ENCODE measurements around the gene ZNHIT1. TPM values are rescaled to one million over a fixed set of nuclear protein-coding genes. Genes with fewer than 3 reads are reported as not detected.

ZNHIT1 gene
- total RNA-seq = 10 to 100 TPM; 44.2 TPM

DNA sequence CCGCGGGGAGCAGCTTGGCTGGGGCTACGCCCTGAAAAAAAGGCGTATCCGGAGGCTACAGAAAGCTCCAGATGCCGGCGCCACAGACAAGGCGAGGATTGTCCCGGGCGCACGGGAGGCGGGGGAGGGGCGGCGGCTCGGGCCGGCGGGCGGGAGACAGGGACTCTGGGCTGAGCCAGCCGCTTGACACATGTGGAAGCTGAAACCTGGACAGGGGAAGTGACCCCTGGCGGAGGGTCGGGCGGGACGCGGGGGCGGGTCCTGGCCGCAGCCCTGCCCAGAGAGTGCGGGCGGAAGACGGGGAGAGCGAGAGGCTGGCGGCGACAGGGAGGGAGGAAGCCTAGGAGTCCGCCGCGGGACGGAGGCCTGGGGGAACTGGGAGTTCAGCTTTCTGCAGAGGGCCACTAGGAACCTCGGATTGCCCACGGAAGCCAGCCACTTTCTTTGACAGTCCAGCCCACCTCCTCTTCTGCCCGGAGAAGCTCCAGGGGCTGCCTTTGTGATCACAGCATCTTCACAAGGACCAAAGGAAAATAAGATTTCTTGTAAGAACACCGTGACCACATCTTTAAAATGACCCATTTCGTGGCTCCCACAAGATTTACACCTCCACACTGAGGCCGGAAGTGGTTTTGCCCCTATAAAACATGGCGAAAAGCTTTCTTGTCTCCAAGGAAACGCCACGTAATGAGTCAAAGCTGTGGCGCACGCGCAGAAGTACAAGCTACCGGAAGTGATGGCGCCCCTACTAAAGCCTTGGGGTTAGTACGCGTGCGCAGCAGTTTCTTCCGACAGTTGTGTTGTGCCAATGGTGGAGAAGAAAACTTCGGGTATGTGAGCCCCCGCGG, at the start of gene ZNHIT1, which contains the start of gene PLOD3:
Gene ZNHIT1, plus strand, starts transcription at position 778 of the 848 bp plus-strand sequence. Its CDS starts 31 bp downstream, at position 809.
Gene PLOD3, minus strand, starts transcription at position 194 of the 848 bp plus-strand sequence. CDS start 307 bp downstream, outside the sequence.
- Mint-ChIP-seq H3K27ac (peak within 1 kb of the TSS; percentile 85), H3K9me3 (ENCODE audit: low read depth) (no peaks in the 10 kb centered on the region), H3K27me3 (no peaks in the 10 kb centered on the region), H3K4me1 (peaks cover 31% of the 10 kb centered on the region), H3K36me3 (ENCODE audit: low read depth) (peaks cover 18% of the 10 kb centered on the region), H3K4me3 (peak within 1 kb of the TSS; percentile 99)
- ChIA-PET CTCF (interaction anchor here (0.6 to 4.3 kb wide), 15 partner anchors 9 to 512 kb away, joined by 3 to 38 read pairs (median 6); partner anchors contain the start of genes FIS1 and POP7), POLR2A (interaction anchor here (0.5 to 1.6 kb wide), 7 partner anchors 9 to 1920 kb away, joined by 3 to 9 read pairs (median 3); partner anchors contain the start of genes POP7 and SRRT)
- ATAC-seq = peak; percentile 88
- intact Hi-C loops (cut with DNase I, micrococcal nuclease) = loop anchor here (1.0 to 10.0 kb wide), 12 partner anchors 27 to 510 kb away; partner anchors contain the start of genes AP1S1 (in 1 of the 2), IFT22 (in 1 of the 2), POP7 (in 1 of the 2) and SRRT (in 1 of the 2)
- DNase-seq = peak; percentile 97

DNA sequence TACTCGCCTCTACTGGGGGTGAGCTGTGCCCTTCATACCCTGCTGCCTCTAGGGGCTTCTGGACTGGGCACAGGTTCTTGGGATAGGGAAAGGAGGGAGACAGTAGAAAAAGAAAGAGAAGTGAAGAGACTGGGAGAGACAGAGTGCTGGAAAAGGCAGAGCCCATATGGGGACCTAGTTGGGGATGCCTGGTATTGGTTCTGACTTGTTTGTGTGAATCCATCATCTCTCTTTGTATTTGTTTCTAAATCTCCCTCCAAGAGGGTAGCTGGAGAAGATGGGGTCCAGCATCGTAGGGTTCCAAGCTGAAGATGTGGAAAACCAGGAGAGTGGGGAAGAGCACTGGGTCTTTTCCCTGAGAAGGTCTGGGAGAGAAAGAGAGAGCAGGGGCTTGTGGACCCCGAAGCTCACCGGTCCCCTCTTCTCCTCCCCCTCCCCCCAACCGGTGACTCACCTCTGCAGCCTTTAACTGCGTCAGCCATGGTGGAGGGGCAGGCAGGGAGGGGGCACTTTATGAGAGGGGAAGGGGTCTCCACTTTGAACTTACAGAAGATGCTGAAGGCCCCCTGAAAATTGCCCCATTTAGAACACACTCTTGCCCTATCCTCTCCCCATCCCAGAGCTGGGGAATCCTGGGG, 49.4 kb upstream of the ZNHIT1 start:
- Mint-ChIP-seq H3K36me3 (ENCODE audit: low read depth) (no peaks in the 10 kb centered on the region), H3K4me1 (peaks cover 77% of the 10 kb centered on the region), H3K9me3 (ENCODE audit: low read depth) (no peaks in the 10 kb centered on the region), H3K27me3 (peaks cover 71% of the 10 kb centered on the region), H3K4me3 (no peak overlapping the region), H3K27ac (no peak overlapping the region)
- ChIA-PET CTCF (interaction anchor here (0.6 to 1.4 kb wide), 5 partner anchors 9 to 273 kb away, joined by 3 to 9 read pairs (median 3); no protein-coding TSS in a partner anchor), POLR2A (no interaction called here)
- intact Hi-C loops (cut with DNase I, micrococcal nuclease) = loop anchor here (1.0 to 10.0 kb wide), 4 partner anchors 14 to 646 kb away; partner anchors contain the start of genes AP1S1 (in 2 of the 2), CUX1 (in 1 of the 2) and UFSP1 (in 1 of the 2)
- ATAC-seq (no peak), DNase-seq (peak; percentile 60)

DNA sequence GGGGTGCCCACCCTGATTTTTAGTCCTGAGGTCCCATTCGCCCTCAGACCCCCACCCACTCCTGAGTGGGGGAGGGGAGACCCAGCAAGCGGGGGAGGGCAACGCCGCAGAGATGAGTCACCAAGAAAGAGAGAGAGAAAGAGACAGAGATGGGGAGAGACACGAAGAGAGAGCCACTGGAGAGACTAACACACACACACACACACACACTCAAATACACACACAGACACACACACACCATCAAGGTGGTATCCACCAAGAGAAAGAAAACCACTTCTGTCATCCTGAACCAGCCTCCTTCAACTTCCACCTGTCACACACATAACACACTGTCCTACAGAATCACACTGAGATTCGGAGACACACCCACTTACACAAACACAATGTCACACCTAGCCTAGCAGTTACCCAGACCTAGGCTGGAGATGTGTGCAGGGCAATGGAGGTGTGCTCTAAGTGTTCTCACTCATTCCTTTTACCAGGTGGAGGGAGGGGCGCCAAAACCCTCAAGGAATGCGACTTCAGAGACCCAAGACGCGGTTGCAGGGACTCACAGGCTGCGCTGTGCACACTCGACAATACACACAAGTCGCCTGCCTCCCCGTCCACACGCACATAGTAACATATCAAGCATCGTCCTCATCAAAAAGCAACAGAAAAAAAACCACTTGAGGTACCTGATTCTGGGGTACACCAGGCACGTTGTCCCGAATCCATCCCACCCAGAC, 48.7 kb upstream of the ZNHIT1 start:
- ChIA-PET CTCF (interaction anchor here (0.6 to 3.4 kb wide), 8 partner anchors 8 to 1877 kb away, joined by 3 to 19 read pairs (median 4); no protein-coding TSS in a partner anchor), POLR2A (no interaction called here)
- intact Hi-C loops (cut with DNase I, micrococcal nuclease) = loop anchor here (1.0 to 10.0 kb wide), 4 partner anchors 14 to 646 kb away; partner anchors contain the start of genes AP1S1 (in 2 of the 2), CUX1 (in 1 of the 2) and UFSP1 (in 1 of the 2)
- peak; percentile 35 for DNase-seq
- H3K27ac Mint-ChIP-seq = no peak overlapping the region
- peak overlapping the region; percentile 39 for H3K4me3 Mint-ChIP-seq
- peaks cover 76% of the 10 kb centered on the region for H3K27me3 Mint-ChIP-seq
- H3K4me1 Mint-ChIP-seq = peaks cover 82% of the 10 kb centered on the region
- H3K36me3 Mint-ChIP-seq (ENCODE audit: low read depth) = no peaks in the 10 kb centered on the region
- no peak for ATAC-seq
- no peaks in the 10 kb centered on the region for H3K9me3 Mint-ChIP-seq (ENCODE audit: low read depth)

DNA sequence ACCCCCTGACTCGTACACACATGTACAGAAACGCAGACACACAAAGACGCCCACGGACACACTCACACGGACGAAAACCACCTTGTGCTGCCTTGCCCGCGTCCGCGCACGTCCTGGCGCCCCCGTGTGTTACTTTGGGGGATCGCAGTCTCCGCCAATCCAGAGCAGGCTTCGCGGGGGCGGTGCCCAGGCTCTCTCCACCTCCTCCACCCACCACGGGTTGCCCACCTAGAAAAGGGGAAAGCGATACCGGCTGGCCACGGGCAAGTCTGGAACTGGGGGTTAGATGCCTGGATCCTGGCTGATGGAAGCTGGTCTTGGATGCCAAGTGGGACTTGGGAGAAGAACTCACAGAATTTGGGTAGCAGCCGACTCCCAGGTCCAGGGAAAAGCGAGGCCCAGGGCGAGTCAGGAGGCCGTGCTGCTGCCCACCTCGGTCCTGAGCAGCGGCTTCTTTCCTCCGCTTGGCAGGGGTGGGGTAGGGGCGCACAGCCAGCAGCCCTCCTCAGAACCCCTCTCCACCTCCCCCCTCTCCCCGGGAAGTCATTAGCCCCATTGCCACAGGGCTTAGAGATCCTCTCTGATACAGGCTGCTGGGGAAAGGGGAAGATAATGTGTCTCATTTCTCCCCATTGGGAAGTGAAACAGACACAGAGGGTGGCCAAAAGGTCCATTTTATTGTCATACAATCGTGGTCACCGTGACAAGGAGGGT, 48.0 kb upstream of the ZNHIT1 start:
- Mint-ChIP-seq H3K4me3 (peak overlapping the region; percentile 39), H3K36me3 (ENCODE audit: low read depth) (no peaks in the 10 kb centered on the region), H3K4me1 (peaks cover 82% of the 10 kb centered on the region), H3K27me3 (peaks cover 78% of the 10 kb centered on the region), H3K9me3 (ENCODE audit: low read depth) (no peaks in the 10 kb centered on the region), H3K27ac (no peak overlapping the region)
- ChIA-PET POLR2A (no interaction called here), CTCF (interaction anchor here (0.6 to 3.4 kb wide), 15 partner anchors 9 to 1876 kb away, joined by 3 to 19 read pairs (median 4); partner anchors contain the start of genes PLOD3 and ZNHIT1)
- peak; percentile 90 for DNase-seq
- peak; percentile 29 for ATAC-seq
- intact Hi-C loops (cut with DNase I, micrococcal nuclease) = loop anchor here (1.0 to 10.0 kb wide), 4 partner anchors 15 to 645 kb away; partner anchors contain the start of genes AP1S1 (in 2 of the 2), CUX1 (in 1 of the 2) and UFSP1 (in 1 of the 2)

DNA sequence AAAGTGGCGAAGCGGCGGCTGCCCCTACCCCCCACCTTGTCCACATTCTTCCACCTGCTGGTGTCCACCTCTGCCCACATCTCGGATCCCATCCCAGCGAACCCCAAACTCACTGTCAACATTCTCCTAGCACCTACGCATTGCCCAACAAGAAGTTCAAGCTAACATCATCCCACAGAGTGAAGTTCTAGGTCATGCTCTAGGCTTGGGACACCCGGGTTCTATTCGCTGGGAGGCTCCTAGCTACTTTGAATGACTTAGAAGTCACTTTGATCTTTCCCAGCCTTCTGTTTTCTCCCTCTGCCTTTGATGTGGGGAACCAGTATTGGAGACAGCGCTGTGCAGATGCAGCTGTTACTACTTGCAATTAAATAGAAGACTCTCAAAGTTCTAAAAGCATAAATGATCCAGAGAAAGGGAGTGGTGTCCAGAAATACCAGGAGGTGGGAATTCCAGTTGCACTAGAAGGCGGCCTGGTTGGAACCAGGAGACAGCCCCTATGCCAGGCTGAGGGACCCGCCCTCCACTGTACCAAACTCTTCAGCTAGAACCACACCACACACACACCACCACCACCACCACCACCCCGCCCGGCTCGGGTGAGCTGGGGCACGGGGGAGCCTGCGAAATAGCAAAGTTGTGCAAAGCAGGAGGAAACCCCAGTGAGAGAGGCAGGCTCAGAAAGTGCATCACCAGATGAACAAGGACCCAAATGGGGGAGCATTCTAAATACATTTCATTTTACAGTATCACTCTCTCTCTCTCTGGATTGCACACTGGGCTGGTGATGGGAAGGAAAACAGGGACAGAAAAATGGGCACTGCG, 47.1 kb upstream of the ZNHIT1 start:
- no peak overlapping the region for H3K4me3 Mint-ChIP-seq
- DNase-seq = peak; percentile 32

DNA sequence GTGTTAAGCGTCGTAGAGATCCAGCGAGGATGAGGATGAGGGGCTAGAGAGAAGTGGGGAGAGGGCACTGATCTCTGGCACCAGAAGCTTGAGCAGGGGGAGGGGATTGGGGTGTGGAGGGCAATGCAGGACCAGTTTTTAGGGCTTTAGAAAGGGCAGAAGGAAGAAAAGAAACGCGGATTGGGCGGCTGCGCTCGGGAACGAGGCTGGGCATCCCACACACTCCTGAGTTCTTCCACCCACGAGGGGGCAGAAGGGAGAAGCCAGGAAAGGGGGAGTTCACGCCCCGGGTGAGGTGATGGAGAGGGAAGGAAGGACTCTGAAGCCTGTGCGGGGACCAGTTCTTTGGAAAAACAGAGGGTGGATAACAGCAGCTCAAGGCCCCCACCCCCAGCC, 46.5 kb upstream of the ZNHIT1 start:
- H3K4me3 Mint-ChIP-seq = no peak overlapping the region
- POLR2A ChIA-PET = interaction anchor here (0.5 kb wide), 1 partner anchor 63 kb away, joined by 4 read pairs; no protein-coding TSS in a partner anchor

More for the DNA sequence above, 47.1 kb upstream of the ZNHIT1 start:
- H3K27ac Mint-ChIP-seq = no peak overlapping the region
- CTCF ChIA-PET = interaction anchor here (0.6 to 3.4 kb wide), 18 partner anchors 10 to 130 kb away, joined by 3 to 19 read pairs (median 4); partner anchors contain the start of genes PLOD3 and ZNHIT1
- peaks cover 73% of the 10 kb centered on the region for H3K4me1 Mint-ChIP-seq
- H3K36me3 Mint-ChIP-seq (ENCODE audit: low read depth) = no peaks in the 10 kb centered on the region
- no peaks in the 10 kb centered on the region for H3K9me3 Mint-ChIP-seq (ENCODE audit: low read depth)
- peaks cover 81% of the 10 kb centered on the region for H3K27me3 Mint-ChIP-seq
- intact Hi-C loops (cut with DNase I, micrococcal nuclease) = no loop called here
- ATAC-seq = no peak
- POLR2A ChIA-PET = interaction anchor here (0.5 kb wide), 1 partner anchor 63 kb away, joined by 4 read pairs; no protein-coding TSS in a partner anchor

DNA sequence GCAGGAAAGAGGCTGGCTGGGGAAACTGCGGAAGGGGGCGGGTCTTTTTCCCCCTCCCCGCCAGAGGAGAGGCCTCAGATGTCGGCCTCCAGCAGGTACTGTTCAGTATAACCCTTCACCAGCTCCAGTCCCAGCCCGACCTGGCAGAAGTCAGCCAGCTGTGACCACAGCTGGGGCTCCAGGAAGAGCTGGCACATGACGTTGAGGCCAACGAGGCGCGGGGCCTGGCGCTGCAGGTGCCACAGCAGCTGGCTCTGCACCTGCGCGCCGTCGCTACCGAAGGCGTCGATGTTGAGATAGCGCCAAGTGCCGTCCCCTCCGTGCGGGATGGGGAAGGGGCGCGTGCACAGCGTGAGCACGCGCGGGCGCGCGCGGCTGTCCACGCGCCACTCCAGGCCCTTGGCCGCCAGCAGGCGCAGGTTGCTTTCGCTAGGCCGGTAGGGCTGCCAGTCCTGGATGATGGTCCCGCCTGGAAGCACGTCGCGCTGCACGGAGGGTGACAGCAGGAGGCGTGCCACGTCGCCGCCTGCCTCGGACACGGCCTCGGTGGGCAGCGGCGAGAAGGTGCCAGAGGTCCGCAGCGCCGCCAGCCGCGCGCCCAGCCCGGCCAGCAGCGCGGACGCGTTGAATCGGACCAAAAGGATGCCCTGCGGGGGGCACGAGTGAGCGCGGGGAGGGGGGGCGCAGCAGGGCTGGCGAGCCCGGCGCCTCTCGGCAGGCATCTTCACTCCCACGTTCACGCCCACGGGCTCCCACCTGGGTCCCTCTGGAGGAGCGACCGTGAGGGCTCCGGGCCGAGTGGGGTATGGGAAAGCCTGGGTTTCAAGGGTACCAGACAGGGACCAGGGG, 45.7 kb upstream of the ZNHIT1 start:
- peak; percentile 49 for DNase-seq
- ATAC-seq = no peak
- Mint-ChIP-seq H3K27me3 (peaks cover 80% of the 10 kb centered on the region), H3K4me3 (no peak overlapping the region), H3K27ac (no peak overlapping the region), H3K9me3 (ENCODE audit: low read depth) (no peaks in the 10 kb centered on the region), H3K36me3 (ENCODE audit: low read depth) (no peaks in the 10 kb centered on the region), H3K4me1 (peaks cover 61% of the 10 kb centered on the region)
- ChIA-PET CTCF (interaction anchor here (0.6 to 3.6 kb wide), 9 partner anchors 13 to 225 kb away, joined by 3 to 22 read pairs (median 5); partner anchors contain the start of gene ZNHIT1), POLR2A (no interaction called here)
- intact Hi-C loops (cut with DNase I, micrococcal nuclease) = no loop called here

More for the DNA sequence above, 46.5 kb upstream of the ZNHIT1 start:
- ATAC-seq (no peak), DNase-seq (no peak)
- Mint-ChIP-seq H3K27me3 (peaks cover 79% of the 10 kb centered on the region), H3K36me3 (ENCODE audit: low read depth) (no peaks in the 10 kb centered on the region), H3K4me1 (peaks cover 67% of the 10 kb centered on the region), H3K27ac (no peak overlapping the region), H3K9me3 (ENCODE audit: low read depth) (no peaks in the 10 kb centered on the region)
- CTCF ChIA-PET = interaction anchor here (0.8 to 3.4 kb wide), 11 partner anchors 12 to 113 kb away, joined by 3 to 19 read pairs (median 4); partner anchors contain the start of gene ZNHIT1
- intact Hi-C loops (cut with DNase I, micrococcal nuclease) = no loop called here

DNA sequence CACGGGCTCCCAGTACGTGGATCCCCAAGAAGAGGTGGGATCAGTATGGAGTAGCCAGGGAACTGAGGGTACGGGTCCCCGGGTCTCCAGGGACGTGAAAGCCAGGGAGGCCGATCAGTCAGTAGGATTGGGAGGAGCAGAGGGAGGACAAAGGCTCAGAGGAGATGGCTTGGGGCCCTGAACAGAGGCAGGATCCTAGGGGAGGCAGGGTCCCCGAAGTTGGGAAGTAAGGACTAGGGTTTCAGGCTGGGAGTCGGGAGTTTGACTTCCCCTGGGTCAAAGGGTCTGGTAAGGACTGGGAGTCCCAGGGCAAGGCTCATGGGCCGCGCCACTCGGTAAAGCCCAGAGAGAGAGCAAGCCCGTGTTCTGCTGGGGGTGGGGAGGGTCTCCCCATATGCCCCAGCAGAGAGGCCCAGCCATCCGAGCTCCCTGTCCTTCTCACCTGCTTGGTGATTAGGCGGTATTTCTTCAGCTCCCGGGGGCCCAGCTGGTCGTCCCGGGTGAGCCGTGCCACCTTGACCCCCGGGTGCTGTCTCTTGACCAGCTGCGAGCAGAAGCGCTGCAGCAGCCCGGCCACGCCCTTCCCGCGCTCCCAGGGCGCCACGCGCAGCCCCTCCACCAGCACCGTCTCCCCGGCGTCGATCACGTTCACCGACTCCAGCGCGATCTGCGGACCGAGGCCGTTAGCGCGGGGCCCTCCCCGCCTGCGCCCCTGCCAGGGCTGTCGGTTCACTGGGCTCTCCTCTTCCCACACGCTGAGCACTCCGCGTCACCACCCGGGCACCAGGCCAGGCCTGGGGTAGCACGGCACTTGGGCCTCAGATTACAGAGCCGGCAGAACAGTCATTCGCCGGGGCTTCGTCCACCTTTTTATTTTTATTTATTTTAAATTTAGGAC, 44.9 kb upstream of the ZNHIT1 start:
- peaks cover 55% of the 10 kb centered on the region for H3K4me1 Mint-ChIP-seq
- DNase-seq = peak; percentile 65
- H3K9me3 Mint-ChIP-seq (ENCODE audit: low read depth) = no peaks in the 10 kb centered on the region
- H3K27me3 Mint-ChIP-seq = peaks cover 81% of the 10 kb centered on the region
- ChIA-PET POLR2A (interaction anchor here (1.0 to 1.6 kb wide), 3 partner anchors 8 to 88 kb away, joined by 3 to 5 read pairs (median 4); partner anchors contain the start of genes TRIM56 and VGF), CTCF (interaction anchor here (0.5 to 3.6 kb wide), 7 partner anchors 8 to 110 kb away, joined by 3 to 22 read pairs (median 4); partner anchors contain the start of gene VGF)
- no peak overlapping the region for H3K4me3 Mint-ChIP-seq
- no peaks in the 10 kb centered on the region for H3K36me3 Mint-ChIP-seq (ENCODE audit: low read depth)
- intact Hi-C loops (cut with DNase I, micrococcal nuclease) = no loop called here
- ATAC-seq = peak; percentile 30
- H3K27ac Mint-ChIP-seq = no peak overlapping the region

Measured in activated CD4-positive, alpha-beta T cell treated with anti-CD3 and anti-CD28 coated beads for 36 hours (primary cell).